GF-D8 (cell line): ENCODE measurements around the gene PDCD1.
A peak's percentile ranks its signal among the peaks of the same experiment; 100 is the strongest.
"Not testable (repeated sequence)": the region's sequence is repeated elsewhere in the genome, so short reads cannot be mapped to it uniquely, and the experiment has no call there.

ENCODE experiments used
- DNase-seq: peaks from one replicate; lab custom pipeline; 2025; lab: John Stamatoyannopoulos, UW

PDCD1 gene

DNA sequence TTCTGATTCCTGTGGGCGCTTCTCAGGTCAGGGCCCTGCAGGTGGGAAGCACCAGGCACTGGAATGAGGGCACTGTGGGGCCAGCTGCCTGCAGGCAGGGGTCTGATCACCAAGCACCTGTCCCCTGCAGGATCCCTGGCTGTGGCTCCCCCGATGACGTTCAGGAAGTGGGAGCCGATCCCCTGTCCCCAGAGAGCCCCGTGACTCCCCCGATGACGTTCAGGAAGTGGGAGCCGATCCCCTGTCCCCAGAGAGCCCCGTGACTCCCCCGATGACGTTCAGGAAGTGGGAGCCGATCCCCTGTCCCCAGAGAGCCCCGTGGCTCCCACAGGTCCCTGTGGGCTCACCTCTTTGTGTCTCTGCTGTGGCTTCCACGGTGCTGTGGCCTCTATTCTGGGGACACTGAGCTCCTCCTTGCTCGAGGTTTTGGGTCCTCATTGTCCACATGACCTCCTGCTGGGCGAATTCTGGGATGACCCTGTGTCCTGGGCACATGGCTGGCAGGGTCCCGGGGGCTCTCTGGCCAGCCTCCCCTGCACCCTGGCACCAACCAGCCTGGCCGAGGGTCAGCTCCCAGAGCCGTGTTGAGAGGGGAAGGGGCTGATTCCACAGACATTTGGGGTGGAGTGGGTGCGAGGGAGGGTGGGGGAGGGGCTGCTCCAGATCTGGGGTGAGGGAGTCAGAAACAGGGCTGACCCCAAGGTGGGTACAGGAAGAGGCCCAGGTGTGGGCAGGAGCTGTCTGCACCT is 44.9 kb downstream of the PDCD1 start:
- DNase-seq = no peak

DNA sequence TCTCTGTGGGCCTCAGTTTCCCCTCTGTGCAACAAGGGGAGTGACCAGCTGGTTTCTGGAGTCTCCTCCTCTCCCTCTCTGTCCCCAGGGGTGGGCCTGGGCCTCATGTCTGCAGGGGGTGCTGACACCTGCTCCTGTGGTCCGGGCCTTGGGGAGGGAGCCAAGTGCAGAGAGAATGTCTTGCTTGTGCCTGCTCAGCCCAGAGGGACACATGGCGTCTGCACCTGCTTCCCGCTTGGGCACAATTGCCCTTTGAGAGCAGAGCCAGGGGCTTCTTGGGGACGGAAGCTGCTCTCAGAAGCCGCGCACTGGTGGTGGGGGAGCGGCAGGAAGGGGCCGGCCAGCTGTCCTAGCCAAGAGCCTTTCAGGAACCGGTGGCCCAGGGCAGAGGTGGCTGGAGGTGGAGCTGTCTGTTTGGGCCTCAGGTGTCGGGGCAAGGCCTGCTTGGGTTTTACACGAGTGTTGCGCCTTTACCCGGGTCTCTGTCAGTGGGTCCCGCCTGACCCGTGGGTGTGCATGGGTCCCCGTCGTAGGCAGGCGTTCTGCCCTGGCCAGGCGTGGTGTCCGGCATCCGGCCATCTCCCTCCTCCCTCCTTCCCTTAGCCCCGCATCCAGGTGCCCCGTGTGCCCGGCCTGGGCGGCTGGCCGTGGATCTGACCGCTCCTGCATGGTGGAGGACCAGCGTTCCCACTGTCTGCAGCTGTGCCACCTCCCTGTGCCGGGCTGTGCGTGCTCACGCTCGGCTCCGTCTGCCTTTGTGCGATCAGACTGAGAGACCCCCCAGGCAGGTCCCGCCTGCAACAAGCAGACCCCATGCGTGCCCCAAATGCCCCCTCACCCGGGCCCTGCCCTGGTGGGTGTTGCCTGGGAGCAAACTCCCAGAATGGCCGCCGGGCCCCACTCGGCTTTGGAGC is 45.7 kb downstream of the PDCD1 start:
- no peak for DNase-seq

DNA sequence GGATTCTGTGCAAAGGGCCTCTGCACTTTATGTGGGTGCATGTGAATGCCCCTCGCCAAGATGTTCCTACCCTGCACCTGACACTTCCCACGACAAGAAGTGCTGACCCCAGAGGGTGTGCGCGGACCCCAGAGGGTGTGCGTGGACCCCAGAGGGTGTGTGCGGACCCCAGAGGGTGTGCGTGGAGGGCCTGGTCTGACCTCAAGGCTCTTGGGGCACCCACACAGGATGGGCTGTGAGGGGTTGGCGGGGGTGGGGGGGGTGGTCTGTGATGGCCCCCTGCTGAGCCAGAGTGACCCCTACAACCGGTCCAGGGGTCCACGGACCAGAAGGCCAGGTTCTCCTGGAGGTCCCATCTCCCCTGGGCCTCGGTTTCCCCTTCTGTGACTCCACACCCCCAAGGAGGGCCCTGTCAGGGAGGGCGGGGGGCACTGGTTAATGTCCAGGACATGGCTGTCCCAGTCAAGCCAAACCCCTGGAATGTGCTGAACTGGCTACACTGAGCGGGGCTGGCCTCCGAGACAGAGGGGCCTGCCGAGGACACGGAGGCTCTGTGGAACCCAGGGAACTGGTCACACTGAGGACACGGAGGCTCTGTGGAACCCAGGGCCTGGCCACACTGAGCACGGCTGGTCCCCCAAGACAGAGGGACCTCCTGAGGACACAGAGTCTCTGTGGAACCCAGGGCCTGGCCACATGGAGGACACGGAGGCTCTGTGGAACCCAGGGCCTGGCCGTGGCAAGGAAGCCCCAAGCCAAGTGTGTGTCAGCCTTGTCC is 46.6 kb downstream of the PDCD1 start:
- DNase-seq = no peak

DNA sequence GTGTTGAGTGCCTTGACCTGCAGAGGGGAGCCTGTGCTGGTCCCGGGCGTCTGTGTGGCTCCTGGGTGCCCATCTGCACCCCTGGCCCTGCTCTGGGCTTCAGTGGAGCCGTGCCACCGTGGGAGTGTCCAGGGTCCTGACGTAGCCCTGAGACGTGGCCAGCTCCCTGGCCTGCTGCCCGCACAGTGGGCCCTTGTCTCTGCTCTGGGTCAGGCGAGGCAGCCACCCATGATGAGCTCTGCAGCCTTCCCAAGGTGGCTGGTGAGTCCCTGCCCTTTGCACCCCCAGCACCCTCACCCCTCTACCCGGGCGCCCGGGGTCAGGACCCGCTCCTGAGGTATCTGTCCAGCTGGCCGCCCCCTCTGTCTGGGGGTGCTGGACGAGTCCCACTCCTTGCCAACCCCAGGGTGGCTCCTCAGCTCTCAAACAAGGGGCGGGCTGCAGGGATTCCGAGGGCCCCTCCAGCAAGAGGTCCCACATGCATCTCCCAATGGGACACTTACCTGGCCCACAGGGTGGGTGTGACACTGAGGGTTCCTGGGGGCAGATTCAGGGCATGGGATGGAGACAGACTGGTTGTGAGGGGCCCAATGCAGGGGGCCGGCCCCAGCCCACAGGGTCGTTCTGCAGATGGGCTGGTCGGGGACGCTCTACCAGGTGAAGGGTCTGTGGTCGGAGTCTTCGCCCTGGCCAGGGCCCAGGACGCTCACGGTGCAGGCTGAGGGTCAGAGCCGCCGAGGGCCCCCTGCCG is 47.3 kb downstream of the PDCD1 start:
- DNase-seq = no peak

DNA sequence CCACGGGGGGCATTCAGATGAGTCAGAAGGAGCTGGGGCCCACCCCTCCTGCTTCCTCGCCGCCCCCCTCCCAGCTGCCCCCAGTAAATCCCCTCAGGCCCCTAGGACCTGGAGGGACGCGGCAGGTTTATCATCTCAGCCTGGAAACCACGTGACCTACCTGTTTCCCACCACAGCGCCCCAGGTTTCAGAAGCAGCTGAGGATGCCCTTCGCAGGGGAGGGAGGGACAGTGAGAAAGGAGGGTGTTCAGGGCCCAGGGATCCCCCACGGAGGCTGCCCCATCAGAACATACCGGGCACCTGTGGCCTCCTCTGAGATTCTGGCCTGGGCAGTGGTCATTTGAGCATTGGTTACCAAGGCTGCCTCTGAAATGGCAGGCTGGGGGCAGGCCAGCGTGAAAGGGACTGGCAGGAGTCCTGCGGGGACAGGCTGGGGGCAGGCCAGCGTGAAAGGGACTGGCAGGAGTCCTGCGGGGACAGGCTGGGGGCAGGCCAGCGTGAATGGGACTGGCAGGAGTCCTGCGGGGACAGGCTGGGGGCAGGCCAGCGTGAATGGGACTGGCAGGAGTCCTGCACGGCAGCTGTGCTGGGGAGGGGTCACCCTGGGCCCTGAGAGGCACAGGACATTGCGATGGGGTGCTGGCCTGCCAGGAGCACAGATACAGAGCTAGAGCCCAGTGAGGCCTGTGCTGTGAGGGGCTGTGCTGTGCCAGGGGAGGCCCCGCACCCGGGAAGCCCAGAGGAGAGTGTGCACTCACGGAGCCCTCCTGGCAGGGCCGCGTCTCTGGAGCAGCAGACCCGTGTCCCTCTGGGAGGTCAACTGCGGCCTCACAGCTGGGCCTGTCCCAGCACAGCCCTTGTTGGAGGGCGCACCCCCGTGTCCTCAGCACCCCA is 48.1 kb downstream of the PDCD1 start:
- DNase-seq = no peak

DNA sequence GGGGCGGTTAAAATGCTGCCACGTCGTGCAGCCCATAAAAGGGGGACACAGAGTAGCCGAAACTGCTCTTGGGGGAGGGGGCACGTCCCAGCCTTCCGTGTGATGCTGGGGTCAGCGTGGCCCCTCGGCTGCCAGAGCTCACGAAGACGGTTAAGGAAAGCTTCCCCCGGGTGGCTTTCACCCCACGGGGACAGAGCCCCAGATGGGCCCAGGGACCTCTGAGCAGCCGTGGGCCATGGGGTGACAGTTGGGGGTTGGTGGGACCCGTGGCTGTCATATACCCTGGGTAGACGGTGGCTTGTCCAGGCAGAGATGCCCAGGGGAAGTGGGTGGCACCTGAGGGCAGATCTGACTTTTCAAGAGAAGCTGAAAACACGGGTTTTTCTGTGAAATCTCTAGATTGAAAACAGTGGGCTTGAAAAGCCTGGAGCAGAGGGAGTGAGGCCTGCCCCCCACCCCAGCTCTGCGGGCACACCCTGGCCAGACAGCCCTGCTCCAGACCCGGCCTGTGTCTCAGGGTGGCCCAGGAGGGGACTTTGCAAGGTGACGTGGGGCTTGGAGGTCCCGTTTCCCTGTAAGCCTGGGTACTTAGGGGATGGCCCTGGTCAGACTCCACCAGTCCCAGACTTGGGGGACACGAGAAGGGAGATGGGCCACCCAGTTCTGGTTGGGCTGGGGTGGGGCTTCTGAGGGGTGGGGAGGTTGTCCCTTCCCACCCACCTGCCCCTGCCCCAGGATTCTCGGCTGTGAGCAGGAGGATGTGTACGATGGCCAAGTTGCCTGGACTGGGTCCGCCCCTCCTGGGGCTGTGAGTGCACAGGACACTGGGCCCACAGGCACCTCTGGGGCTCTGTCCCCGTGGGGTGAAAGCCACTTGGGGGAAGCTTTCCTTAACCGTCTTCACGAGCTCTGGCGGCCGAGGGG is 49.0 kb downstream of the PDCD1 start:
- DNase-seq = no peak

DNA sequence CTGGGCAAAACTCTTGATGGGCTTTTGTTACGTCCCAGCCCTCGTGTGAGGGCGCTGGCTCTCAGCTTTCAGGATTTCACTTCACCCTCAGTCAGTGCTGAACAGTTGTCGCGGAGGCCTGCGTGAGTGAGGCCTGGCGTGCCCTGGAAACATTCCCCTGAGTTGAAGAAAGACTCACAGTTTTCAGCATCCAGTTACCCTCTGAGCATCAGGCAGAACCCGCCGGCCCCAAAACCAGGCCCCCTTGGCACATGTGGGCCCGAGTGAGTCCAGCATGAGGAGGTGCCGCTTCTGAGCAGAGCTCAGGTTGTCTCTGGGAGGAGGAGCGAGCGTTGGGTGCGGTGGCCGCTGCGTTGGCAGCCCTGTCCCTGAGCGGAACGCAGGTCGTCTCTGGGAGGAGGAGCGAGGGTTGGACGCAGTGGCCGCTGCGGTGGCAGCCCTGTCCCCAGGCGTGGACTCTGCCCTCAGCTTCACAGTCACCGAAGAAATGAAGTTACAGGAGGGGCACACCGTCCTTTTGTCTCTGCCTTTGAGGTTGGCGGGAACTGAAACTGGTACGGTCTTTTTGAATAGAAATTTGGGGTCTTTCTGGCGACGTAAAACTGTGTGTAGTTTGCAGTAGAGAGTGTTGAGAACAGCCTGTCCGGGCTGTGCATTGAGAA is 49.8 kb downstream of the PDCD1 start, which contains the start of gene NEU4:
TSS of gene NEU4 (plus strand) at position 473 of the 662 bp plus-strand sequence. CDS start 5,292 bp downstream, outside the sequence.
- DNase-seq = no peak

DNA sequence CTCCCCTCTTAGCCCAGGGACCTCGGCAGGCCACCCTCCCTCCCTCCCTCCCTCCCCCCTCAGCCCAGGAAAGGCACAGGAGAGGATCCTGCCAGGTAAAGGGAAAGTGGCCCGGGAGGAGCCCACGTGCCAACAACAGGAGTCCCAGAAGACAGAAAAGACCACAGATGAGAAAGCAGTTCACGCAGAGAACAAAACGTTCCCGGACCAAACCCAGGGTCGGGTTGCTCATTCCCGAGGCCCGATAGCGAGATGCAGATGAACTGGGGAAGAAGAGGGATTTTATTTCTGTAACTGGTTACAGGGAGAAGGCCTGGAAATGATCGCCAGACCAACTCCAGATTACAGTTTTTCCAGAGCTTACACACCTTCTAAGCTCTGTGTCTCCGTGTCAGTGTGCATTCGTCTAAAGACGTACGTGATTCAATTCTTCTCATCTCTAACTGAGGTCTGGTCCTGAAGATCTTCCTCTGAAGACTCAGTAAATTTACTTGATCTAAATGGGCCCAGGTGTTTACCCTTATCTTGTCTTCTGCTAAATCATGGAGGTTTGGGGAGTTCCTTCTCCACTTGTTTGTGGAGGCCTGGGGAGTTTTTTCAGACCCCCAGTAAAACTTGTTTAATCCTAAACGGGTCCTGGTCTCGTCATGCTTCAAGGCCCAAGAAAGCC is 50.5 kb downstream of the PDCD1 start:
- DNase-seq = no peak

DNA sequence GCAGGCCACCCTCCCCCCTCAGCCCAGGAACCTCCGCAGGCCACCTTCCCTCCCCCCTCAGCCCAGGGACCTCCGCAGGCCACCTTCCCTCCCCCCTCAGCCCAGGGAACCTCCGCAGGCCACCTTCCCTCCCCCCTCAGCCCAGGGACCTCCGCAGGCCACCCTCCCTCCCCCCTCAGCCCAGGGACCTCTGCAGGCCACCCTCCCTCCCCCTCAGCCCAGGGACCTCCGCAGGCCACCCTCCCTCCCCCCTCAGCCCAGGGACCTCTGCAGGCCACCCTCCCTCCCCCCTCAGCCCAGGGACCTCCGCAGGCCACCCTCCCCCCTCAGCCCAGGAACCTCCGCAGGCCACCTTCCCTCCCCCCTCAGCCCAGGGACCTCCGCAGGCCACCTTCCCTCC is 52.5 kb downstream of the PDCD1 start:
- DNase-seq = not testable (repeated sequence)

DNA sequence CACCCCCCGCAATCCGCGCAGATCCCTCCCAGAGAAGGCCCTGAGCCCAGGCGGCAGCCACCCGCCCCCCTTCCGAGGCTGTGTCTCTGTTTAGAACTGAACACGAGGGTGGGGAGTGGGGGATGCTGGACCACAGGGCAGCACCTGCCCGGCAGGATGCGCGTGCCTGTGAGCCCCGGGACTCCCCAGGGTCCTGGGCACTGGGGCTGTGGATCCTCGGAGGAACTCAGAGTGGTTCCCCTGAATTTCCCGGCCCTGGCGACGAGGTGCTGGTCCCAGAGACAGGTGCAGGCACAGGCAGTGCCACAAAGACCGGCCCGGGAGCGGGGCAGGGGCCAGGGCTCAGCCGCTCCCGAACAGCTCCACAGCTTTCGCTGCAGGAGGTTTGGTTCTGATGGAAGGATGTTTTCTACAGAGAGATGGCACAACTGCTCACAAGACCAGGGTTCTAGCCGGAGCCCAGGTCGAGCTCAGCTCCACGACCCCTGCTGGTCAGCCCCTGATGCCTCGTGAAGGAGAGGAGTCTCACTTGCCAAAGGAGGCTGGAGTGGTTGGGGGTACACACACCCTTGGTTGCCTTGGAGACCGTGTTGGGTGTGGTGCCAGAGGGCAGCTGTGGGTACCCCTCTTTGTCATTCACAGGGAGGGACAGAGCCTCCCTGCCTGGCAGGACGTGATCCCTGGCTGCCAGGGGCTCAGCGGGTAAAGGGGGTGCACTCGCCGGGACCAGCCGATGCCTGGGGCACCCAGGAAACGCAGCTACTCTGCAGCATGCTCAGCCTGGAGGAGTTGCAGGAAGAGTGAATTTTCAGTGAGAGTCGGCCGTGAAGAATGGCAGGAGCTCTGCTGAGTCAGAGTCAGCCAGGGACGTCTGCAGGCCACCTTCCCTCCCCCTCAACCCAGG is 54.1 kb downstream of the PDCD1 start:
- peak; percentile 4 for DNase-seq

DNA sequence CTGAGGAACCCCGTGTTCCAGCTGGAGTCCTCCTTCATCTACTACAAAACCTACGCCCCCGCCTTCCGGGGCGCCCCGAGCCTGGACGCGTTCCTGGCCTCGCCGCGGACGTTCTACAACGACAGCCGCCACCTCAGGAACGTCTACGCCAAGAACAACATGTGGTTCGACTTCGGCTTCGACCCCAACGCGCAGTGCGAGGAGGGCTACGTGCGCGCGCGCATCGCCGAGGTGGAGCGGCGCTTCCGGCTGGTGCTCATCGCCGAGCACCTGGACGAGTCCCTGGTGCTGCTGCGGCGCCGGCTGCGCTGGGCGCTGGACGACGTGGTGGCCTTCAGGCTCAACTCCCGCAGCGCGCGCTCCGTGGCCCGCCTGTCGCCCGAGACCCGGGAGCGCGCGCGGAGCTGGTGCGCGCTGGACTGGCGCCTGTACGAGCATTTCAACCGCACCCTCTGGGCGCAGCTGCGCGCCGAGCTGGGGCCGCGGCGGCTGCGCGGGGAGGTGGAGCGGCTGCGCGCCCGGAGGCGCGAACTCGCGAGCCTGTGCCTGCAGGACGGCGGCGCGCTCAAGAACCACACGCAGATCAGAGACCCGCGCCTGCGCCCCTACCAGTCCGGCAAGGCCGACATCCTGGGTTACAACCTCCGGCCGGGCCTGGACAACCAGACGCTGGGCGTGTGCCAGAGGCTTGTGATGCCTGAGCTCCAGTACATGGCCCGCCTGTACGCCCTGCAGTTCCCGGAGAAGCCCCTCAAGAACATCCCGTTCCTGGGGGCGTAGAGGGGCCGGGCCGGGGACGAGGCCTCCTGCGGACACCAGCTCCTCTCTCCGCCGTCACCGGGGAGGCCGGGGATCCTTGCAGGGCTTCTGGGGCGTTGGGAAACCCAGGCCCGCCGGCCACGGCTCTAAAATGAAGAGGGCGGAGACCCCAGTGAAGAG is 55.0 kb downstream of the PDCD1 start:
- DNase-seq = no peak

DNA sequence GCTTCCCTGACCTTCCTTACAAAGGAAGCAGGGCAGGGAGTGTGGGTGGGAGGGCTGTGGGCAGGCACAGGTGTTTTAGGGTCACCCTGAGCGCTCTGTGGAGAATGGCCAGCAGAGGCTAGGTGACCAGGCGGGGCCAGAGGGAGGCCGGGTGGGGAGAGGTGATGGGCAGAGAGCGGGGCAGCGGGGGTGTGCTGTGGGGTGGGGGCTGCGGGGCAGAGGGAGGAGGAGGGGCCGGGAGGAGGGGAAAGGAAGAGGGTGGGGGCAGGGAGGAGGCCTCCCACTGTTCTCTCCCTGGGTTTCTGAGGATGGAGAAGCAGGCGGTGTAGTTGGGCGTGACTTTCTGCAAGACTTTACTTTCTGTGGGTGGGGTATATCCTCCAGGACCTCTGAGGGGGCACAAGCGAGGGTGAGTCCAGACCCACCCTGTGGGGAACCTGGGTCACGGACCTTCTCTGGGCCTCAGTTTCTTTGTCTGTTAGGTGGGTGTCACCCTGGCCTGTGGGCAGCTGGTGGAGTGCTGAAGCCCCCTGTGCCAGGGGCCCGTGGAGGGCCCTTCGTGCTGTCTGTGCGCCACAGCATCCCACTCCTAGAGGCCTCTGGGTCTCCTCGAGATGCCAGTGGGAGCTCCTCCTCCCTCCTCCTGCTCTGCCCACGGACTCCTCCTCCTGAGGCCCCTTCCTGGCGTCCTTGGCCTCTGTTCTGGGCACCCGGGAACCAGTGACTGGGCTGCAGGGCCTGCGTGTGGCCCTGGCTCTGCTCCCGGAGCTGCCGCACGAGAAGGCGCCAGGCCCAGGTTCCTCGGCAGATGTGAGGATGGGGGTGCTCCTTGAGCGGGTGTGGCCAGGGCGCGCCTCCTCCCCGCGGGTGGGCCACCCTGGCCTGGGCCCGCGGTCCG is 56.0 kb downstream of the PDCD1 start:
- no peak for DNase-seq

DNA sequence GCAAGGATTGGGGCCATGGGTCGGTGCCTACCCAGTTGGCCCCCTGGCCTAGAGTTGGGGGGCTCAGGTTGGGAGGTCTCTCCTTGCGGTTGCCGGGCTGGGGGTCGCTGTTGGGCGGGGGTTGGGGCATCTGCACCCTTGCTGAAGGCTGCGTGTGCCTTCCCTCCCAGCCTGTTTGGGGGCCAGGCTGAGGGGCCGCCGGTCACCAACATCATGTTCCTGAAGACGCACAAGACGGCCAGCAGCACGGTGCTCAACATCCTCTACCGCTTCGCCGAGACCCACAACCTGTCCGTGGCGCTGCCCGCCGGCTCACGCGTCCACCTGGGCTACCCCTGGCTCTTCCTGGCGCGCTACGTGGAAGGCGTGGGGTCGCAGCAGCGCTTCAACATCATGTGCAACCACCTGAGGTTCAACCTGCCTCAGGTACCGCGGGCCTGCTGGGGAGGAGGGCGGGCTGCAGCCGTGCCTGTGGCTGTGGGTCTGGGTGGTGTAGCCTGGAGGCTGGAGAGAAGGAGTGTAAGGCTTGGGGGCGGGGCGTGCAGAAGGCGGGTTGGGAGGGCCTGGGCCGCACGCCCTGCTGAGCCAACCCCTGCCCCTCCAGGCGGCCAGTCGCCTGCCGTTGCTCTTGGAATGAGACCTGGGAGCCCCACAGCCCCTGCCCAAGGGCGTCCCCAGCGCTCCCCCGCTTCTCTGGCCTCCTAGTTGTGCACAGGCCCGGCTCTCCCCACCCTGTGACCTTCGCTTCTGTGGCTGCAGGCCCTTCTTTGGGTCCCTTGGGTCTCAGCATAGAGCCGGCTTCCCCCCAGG is 56.9 kb downstream of the PDCD1 start:
- DNase-seq = no peak
